ENCODE results near the gene PCSK6.

PCSK6 gene

DNA sequence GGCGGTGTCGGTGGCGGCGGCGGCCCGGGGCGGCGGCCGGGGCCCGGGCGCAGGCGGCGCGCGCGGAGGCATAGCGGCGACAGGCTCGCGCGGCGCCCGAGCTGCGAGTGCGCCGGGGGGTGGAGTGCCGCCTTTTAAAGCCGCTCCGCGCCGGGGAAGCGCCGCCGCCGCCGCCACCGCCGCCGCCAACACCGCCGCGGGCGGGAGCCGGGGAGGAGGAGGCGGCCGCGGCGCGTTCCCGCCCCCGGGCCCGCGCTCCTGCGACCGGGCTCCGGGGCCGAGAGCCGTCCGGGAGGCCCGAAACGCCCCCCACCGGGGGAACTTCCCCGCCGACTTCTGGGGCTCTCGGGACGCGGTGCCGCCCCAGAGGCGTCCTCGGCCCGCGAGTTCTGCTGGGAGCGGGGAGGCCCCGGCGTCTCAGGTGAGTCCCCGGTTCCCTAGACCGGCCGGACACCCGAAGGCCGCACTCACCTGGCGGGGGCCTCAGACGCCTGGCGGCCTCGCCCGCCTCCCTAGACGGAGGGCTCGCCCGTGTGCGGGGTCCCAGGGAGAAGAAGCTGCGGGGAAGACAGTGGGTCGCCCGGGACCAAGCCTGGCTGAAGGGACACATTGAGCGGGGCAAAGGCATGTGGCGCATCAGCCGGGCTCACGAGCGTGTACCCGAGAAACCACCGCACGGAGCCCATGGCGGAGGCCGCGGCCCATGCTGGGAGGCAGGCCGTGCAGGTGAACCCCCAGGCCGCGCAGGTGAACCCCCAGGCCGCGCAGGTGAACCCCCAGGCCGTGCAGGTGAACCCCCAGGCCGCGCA is at the start of gene PCSK6:
PCSK6 (minus strand) TSS at position 109 of the 809 bp plus-strand sequence; CDS start at position 72, 37 bp downstream.
- DNase-seq (ENCODE audit: low read depth): no peak

GRCh38 chr15:101538996-101539395 is 49.5 kb upstream of the PCSK6 start:
- no peak for DNase-seq (ENCODE audit: low read depth)
- no peak overlapping the region for H3K4me3 ChIP-seq (ENCODE audit: low read depth, low read length)

More for the DNA sequence above, at the start of gene PCSK6:
- peak within 1 kb of the TSS; percentile 30 for H3K4me3 ChIP-seq (ENCODE audit: low read depth, low read length)

DNA sequence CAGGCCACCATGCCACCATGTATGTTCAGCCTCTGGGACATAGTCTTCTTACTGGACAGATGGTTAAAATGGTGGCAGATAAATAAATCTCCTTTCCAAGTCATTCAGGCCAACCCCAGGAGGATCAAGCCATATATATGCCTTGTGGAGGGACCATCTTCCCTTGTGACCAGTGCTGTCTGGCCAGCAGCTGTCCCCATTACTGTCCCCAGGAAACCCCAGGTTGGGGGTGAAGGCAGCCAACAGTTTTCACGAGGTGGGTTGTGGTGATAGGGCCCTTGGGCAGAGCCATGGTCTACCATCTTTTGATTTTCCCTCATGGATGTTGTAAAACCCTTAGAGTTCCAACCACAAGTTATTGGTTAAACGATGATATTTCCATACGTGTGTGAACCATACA is 48.7 kb upstream of the PCSK6 start:
- DNase-seq (ENCODE audit: low read depth): no peak
- H3K4me3 ChIP-seq (ENCODE audit: low read depth, low read length): no peak overlapping the region

GRCh38 chr15:101537483-101538080 is 48.1 kb upstream of the PCSK6 start:
- H3K4me3 ChIP-seq (ENCODE audit: low read depth, low read length): no peak overlapping the region
- DNase-seq (ENCODE audit: low read depth): no peak

DNA sequence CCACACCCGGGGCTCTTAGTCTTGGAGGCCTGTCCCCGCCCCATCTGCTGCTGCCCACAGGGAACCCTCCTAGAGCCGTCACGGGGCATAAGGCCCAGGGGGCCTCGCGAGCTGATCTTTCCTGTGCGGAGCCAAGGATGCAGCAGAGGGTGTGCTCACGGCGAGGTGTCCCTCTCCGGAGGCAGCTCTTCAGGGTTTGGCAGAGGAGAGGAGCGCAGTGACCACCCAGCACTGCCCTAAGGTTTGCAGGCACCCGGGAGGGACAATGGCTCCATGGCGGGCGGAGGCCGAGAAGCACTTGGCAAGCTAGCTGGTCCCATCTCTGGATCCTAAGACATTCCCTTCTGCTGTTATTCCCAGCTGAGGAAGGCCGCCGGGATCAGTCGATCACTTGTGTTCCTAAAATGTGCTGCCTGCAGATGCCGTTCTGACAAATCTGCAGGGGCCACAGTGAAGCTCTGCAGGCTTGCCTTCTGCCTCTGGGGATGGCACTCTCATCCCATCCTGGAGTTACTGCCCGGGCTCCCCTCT is 47.4 kb upstream of the PCSK6 start:
- DNase-seq (ENCODE audit: low read depth): no peak

GRCh38 chr15:101536166-101536874 is 46.8 kb upstream of the PCSK6 start:
- no peak for DNase-seq (ENCODE audit: low read depth)
- H3K4me3 ChIP-seq (ENCODE audit: low read depth, low read length): no peak overlapping the region

More for the DNA sequence above, 47.4 kb upstream of the PCSK6 start:
- no peak overlapping the region for H3K4me3 ChIP-seq (ENCODE audit: low read depth, low read length)

DNA sequence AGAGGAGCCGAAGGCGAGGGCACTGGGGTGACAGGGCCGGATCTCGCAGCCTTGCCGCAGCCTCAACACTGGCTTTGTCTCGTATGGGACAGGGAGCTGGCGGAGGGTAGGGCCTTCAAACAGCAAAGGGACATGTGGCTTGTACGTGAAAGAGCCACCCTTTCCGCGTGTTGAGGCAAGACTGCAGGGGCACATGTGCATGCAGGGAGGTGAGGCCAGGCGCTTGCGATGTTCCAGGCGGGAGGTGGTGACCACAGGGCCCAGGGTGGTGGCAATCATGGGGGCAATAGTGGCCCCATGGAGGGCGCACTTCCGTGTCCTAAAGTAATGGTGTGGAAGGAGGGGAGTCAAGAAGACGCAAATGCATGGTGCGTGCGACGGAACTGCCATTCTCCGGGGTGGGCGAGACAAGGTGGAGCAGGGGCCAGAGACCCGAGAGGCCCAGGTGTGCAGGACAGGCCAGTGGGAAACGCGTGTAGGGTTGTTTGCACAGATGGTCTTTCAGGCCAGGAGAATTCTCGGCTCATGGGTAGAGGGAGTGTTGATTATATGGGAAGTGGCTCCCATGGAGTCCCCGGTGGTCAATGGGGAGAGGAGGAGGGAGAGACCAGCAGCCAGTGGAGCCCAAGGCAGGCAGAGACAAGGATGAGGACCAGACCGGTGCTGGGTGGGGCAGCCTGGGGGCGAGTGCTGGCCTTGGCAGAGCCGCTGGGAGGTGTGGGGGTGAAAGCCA is 45.8 kb upstream of the PCSK6 start:
- no peak overlapping the region for H3K4me3 ChIP-seq (ENCODE audit: low read depth, low read length)
- DNase-seq (ENCODE audit: low read depth): no peak

DNA sequence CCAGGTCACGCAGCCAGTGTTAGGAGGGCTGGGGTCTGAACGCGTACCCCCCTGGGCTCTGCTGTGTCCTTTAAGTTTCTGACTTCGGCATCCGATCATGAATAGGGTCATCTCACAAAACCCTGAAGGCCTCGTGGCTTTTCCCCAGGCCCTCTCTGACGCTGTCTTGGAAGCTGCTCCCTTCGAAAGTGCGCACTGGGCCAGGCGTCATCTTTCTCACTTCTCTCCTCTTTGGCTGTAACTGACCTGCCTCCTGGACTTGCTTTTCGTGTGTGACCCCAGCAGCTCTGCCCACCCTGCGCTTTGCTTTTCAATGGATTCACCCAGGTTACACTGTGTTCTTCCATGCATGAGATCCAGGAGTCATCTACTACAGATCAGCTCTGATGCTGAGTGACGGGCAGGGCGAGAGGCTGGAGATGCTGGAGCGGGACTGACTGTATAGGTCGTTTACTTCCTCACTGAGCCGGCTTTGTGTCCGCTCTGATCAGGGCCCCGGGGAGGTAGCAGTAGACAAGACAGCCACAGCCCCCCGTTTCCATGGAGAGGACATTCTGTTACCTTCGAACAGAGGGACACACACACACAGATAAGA is 45.0 kb upstream of the PCSK6 start:
- no peak for DNase-seq (ENCODE audit: low read depth)
- H3K4me3 ChIP-seq (ENCODE audit: low read depth, low read length): no peak overlapping the region

- no peak overlapping the region for H3K4me3 ChIP-seq (ENCODE audit: low read depth, low read length)
- DNase-seq (ENCODE audit: low read depth): no peak
Observed at GRCh38 chr15:101533371-101534140, 44.0 kb upstream of the PCSK6 start.

GRCh38 chr15:101532865-101533264 is 43.4 kb upstream of the PCSK6 start:
- no peak for DNase-seq (ENCODE audit: low read depth)
- no peak overlapping the region for H3K4me3 ChIP-seq (ENCODE audit: low read depth, low read length)

DNA sequence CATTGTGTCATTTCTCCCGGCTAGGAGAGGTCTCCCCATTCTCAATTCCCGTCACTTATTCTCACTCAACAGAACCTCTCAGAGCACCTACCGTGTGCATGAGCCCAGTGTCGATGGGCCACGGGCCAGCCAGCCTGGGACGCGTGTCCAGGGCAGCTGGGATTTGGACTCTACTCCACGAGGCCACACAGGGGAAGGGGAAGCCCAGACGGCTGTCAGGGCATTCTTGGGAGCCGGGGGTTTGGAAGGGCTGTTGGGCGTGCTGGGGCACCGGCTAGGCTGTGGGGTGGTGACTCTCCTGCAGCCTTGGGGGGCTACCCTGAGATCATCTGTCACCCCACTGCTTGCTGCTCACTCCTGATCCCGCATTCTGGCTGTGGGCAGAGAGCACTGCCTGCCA is 41.7 kb upstream of the PCSK6 start:
- no peak for DNase-seq (ENCODE audit: low read depth)
- H3K4me3 ChIP-seq (ENCODE audit: low read depth, low read length): no peak overlapping the region

- DNase-seq (ENCODE audit: low read depth): no peak
- H3K4me3 ChIP-seq (ENCODE audit: low read depth, low read length): no peak overlapping the region
Observed at GRCh38 chr15:101530224-101530958, 40.9 kb upstream of the PCSK6 start.

DNA sequence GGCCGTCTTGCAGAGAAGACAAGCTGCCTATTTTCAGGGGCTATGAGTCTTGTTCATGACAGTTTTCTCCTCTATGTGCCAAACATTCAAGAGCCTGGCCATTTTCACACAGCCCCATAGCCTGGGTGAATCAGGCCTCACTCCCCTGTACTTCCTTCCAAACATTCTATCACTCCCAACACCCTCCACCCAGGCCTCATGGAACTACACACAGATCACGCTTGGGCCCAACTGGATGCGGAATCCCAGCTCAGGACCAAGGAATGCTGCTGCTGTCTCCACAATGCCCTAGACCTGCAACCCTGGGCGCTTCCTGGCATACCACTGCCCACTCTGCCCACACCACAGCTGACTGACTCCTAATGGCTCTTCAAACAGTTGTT is 39.4 kb upstream of the PCSK6 start:
- DNase-seq (ENCODE audit: low read depth): no peak
- no peak overlapping the region for H3K4me3 ChIP-seq (ENCODE audit: low read depth, low read length)

DNA sequence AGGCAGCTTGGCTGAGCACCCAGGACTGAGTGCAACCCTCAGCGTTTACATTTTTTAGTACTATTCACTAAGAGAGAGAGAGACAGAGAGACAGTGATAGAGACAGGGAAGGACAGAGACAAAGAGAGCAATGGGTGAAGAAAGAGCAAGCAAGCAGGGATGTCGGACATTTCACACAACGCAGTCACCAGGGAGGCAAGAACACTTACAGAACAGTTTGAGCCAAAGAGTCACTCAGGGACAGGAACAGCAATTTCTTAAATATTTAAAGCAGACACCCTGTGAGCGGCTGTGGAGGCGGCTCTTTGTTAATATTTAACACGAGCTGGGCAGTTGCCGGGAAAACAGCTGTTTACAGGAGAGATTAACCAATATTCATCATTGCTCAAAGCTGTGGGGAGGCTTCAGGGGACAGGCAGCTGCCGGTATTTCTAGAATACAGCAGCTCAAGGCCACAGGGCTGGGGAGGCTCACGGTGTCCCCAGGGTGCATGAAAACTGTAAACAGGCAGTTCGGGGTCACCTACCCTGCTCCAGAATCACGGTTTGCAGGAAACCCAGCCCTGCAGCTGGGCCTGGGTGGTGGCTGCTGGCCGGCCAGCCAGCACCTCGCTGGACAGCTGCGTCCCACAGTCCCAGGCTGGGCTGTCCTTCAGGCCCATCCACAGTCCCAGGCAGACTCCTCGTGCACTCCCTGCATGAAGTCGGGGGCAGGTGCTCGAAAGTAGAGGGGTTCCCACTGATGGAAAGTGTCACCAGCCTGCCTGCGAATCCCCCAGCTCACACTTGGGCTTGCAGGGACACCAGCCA is 38.8 kb upstream of the PCSK6 start:
- H3K4me3 ChIP-seq (ENCODE audit: low read depth, low read length): no peak overlapping the region
- DNase-seq (ENCODE audit: low read depth): no peak

GRCh38 chr15:101526890-101527289 is 37.4 kb upstream of the PCSK6 start:
- no peak for DNase-seq (ENCODE audit: low read depth)
- H3K4me3 ChIP-seq (ENCODE audit: low read depth, low read length): no peak overlapping the region

DNA sequence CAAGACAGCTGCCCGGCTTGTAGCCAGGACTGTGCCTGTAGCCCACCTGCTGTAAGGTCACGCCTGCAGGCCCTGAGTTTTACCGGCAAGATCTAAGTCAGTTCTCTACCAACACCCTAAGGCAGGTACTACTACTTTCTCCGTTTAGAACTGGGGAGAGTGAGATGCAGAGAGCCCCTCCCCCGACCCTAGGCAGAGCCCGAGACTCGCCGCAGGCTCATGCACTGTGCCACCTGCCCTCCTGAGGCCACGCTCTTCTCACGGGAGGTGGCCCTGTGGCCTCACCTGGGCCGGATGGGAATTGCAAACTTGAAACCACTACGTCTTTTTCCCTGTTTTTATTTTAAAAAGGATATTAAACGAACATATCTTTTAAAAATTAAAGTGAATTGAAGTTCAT is 36.9 kb upstream of the PCSK6 start:
- no peak for DNase-seq (ENCODE audit: low read depth)
- H3K4me3 ChIP-seq (ENCODE audit: low read depth, low read length): no peak overlapping the region

DNA sequence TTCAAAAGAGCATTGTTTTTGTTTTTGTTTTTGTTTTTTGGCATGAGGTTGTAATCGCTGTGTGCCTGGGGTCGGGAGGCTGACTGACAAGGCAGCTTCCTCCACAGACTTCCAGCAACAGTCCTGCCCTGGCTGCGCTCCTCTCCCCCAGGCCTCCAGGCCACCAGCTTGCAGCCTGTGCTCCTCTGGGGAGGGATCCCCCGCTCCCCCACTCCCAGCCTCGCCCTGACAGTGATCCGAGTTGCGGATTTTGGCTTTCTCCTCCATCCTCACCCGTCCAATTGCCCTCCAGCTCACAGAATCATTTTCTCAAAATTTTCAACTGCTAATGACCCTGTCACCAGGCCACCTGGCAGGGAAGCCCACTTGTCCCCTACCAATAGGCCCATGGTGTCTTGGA is 36.5 kb upstream of the PCSK6 start:
- DNase-seq (ENCODE audit: low read depth): no peak
- no peak overlapping the region for H3K4me3 ChIP-seq (ENCODE audit: low read depth, low read length)
